ENCODE results near the gene PRG2. TPM values are rescaled to one million over a fixed set of nuclear protein-coding genes. Genes with fewer than 3 reads are reported as not detected.

PRG2 gene
- total and polyA plus RNA-seq, 2 of the 13 experiments (the other 11 are each of a cell fraction or from before 2014, with no cell fraction given) = not detected

GRCh38 chr11:57399221-57399620 lies 8.8 kb upstream of the PRG2 start (continued):
- no peak for TF ChIP-seq ZHX2 (IDR thresholded peaks at IDR 0.05; ENCODE audit: low read depth)
- TF ChIP-seq ZHX2 (CRISPR knock-in tag; IDR thresholded peaks at IDR 0.05; ENCODE audit: borderline replicate concordance) = no peak
- TF ChIP-seq ZFP37 (CRISPR knock-in tag; IDR thresholded peaks at IDR 0.05; ENCODE audit: borderline replicate concordance) = no peak
- TF ChIP-seq CTCF (CRISPR knock-in tag; IDR thresholded peaks at IDR 0.05) = no peak
- no peak for TF ChIP-seq HDAC1 (CRISPR knock-in tag; IDR thresholded peaks at IDR 0.05)
- no peak for TF ChIP-seq ZNF841 (CRISPR knock-in tag; IDR thresholded peaks at IDR 0.05; ENCODE audit: borderline replicate concordance)
- TF ChIP-seq HCFC1 (IDR thresholded peaks at IDR 0.05; ENCODE audit: low read depth, low read length) = no peak
